NK-92 (cell line): Measurements from ENCODE around the gene EHMT2.

Source experiments
- DNase-seq: peaks from one replicate; lab custom pipeline; 2025; ENCODE audit not compliant: unreplicated experiment; lab: John Stamatoyannopoulos, UW

EHMT2 gene

GRCh38 chr6:31889331-31889972 is 8.0 kb downstream of the EHMT2 start:
- no peak for DNase-seq

GRCh38 chr6:31888276-31889258 is 8.9 kb downstream of the EHMT2 start:
- no peak for DNase-seq

- DNase-seq = no peak
These were observed 10.1 kb downstream of the EHMT2 start for GRCh38 chr6:31887173-31888007.

- no peak for DNase-seq
These were observed 10.9 kb downstream of the EHMT2 start for GRCh38 chr6:31886541-31886991.

- DNase-seq = no peak
These were observed 12.9 kb downstream of the EHMT2 start for GRCh38 chr6:31884528-31885035.

- DNase-seq = no peak
These were observed 13.8 kb downstream of the EHMT2 start for GRCh38 chr6:31883676-31884075.

GRCh38 chr6:31882344-31882743 is 15.2 kb downstream of the EHMT2 start:
- DNase-seq = no peak

- no peak for DNase-seq
These were observed 16.2 kb downstream of the EHMT2 start for GRCh38 chr6:31881136-31881859.

- DNase-seq = no peak
These were observed 16.9 kb downstream of the EHMT2 start for GRCh38 chr6:31880616-31881015.

- no peak for DNase-seq
These were observed 17.6 kb downstream of the EHMT2 start for GRCh38 chr6:31879901-31880300.

- no peak for DNase-seq
These were observed 18.4 kb downstream of the EHMT2 start for GRCh38 chr6:31879143-31879542.

GRCh38 chr6:31878726-31879125 is 18.8 kb downstream of the EHMT2 start, which contains the start of gene SLC44A4:
Gene SLC44A4, minus strand, starts transcription at chr6:31878997. Its CDS starts 17 bp downstream, at chr6:31878980.
- no peak for DNase-seq

GRCh38 chr6:31878222-31878621 is 19.3 kb downstream of the EHMT2 start:
- no peak for DNase-seq

GRCh38 chr6:31877651-31878161 is 19.8 kb downstream of the EHMT2 start:
- DNase-seq = no peak

GRCh38 chr6:31877125-31877650 is 20.3 kb downstream of the EHMT2 start:
- no peak for DNase-seq

- no peak for DNase-seq
These were observed 21.1 kb downstream of the EHMT2 start for GRCh38 chr6:31876357-31876756.

- DNase-seq = no peak
These were observed 21.6 kb downstream of the EHMT2 start for GRCh38 chr6:31875877-31876276.

- no peak for DNase-seq
These were observed 22.5 kb downstream of the EHMT2 start for GRCh38 chr6:31874836-31875572.

GRCh38 chr6:31874084-31874670 is 23.3 kb downstream of the EHMT2 start:
- DNase-seq = no peak
